Measurements from ENCODE around the gene OR10G3.

DNA sequence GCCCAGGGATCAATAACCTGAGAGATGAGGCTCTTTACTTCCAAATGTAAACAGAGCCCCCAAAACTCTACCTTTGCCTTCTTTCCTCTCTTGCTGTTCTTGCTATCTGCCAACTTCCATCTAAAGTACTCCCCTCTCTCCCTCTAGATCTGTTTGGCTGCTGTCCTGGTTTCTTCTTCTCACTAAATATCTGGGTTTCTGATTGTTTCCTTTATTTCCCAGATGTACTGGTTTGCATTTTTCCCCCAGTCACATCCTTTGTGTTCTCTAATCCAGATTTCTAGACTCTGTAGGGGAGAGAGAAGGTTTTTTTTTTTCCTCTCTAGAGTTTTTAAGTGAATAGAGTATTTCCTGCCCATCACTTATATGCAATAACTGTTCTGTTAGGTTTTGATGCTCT lies 46.6 kb downstream of the OR10G3 start:
- TF ChIP-seq CTCF (conservative IDR thresholded peaks at IDR 0.05; ENCODE audit: low read depth, low read length) (no peak), POLR2A (IDR thresholded peaks at IDR 0.05; ENCODE audit: low read depth, low read length) (no peak), CHD1 (IDR thresholded peaks at IDR 0.05; ENCODE audit: low read depth, low read length) (no peak), RFX5 (IDR thresholded peaks at IDR 0.05; ENCODE audit: low read depth, low read length) (no peak), ELK1 (IDR thresholded peaks at IDR 0.05; ENCODE audit: borderline replicate concordance, low read depth, low read length) (no peak), MXI1 (IDR thresholded peaks at IDR 0.05; ENCODE audit: borderline replicate concordance, low read depth, low read length) (no peak), CEBPB (IDR thresholded peaks at IDR 0.05; ENCODE audit: low read depth, low read length) (no peak), SMC3 (IDR thresholded peaks at IDR 0.05; ENCODE audit: low read depth, low read length) (no peak)
